Tongue (tissue), 3 donors: ENCODE measurements around the gene ADCK1. TPM values are rescaled to one million over a fixed set of nuclear protein-coding genes. Genes with fewer than 3 reads are reported as not detected.
"Not testable (repeated sequence)": the region's sequence is repeated elsewhere in the genome, so short reads cannot be mapped to it uniquely, and the experiment has no call there.

Experiments used
- DNase-seq: peaks from one replicate; pipeline ENCODE4 v3.0.0-alpha.2; 2015
- small RNA-seq: library from RNA; depleted of rRNA; stranded (forward); fragments of <200 nt; gene quantifications from one replicate; pipeline ENCODE3, GENCODE V24; 2014; ENCODE audit warnings: low replicate concordance
- total RNA-seq: library from RNA; depleted of rRNA; stranded (reverse); fragments of >200 nt; gene quantifications from one replicate; pipeline ENCODE4 v1.2.3, GENCODE V29; 2014

ADCK1 gene
- total RNA-seq, 1 donor from 2014 or later: 7.7 TPM

- DNase-seq: no peak
These were observed 156.0 kb downstream of the ADCK1 start for GRCh38 chr14:77955816-77956484.

- DNase-seq: not testable (repeated sequence)
These were observed 159.8 kb downstream of the ADCK1 start for GRCh38 chr14:77959686-77960085.

- no peak for DNase-seq
These were observed 162.1 kb downstream of the ADCK1 start for GRCh38 chr14:77961847-77962580.

- DNase-seq: no peak
These were observed 163.0 kb downstream of the ADCK1 start for GRCh38 chr14:77962731-77963520.

GRCh38 chr14:77964586-77964985 lies 164.7 kb downstream of the ADCK1 start:
- DNase-seq: no peak

- DNase-seq: no peak
These were observed 165.1 kb downstream of the ADCK1 start for GRCh38 chr14:77965050-77965449.

GRCh38 chr14:77965919-77966435 lies 166.1 kb downstream of the ADCK1 start:
- DNase-seq: peak; percentile 40

- DNase-seq: no peak
These were observed 167.2 kb downstream of the ADCK1 start for GRCh38 chr14:77967110-77967509.

- no peak for DNase-seq
These were observed 170.7 kb downstream of the ADCK1 start for GRCh38 chr14:77970646-77971045.

GRCh38 chr14:77973246-77973645 lies 173.3 kb downstream of the ADCK1 start:
- no peak for DNase-seq

- DNase-seq: no peak
These were observed 176.7 kb downstream of the ADCK1 start for GRCh38 chr14:77976591-77976990.

- DNase-seq: no peak
These were observed 179.3 kb downstream of the ADCK1 start for GRCh38 chr14:77979171-77979570.

- no peak for DNase-seq
These were observed 179.9 kb downstream of the ADCK1 start for GRCh38 chr14:77979666-77980351.

GRCh38 chr14:77980475-77981321 lies 180.8 kb downstream of the ADCK1 start:
- DNase-seq: peak; percentile 45

Small RNAs within 50 kb of the gene (small RNA-seq; reads per million reads assigned to genes)
- not detected for gene RF00019

Other genes with a start within 250 kb of the ADCK1 start
- gene SPTLC2, start 183.5 kb upstream of the ADCK1 start, total RNA-seq: 37.3 TPM
- gene ALKBH1, start 92.1 kb upstream of the ADCK1 start, total RNA-seq: 14.8 TPM
- 45.3 TPM for gene SLIRP, start 92.0 kb upstream of the ADCK1 start, total RNA-seq
- 50.4 TPM for gene SNW1, start 39.0 kb upstream of the ADCK1 start, total RNA-seq